Body of pancreas (tissue), 4 donors: ENCODE results near the gene GLUD2.

Experiments
- POLR2A ChIP-seq, 3 donors: fragments of 450-650 bp; IDR thresholded peaks; one replicate each; pipeline ENCODE4 v1.6.1; 2016; ENCODE audit warnings: antibody characterized with exemption in 3 of 3, mild to moderate bottlenecking in 2 of 3
- TF ChIP-seq, protein P1 (sequence below), 7 experiments: fragments of 450-650 bp in 4 of 7; fragments of 200-600 bp in 3 of 7; sonication (generic) in 3 of 7; IDR thresholded peaks; one replicate each; pipeline ENCODE4 v1.5.1; 2016 to 2019; ENCODE audit warnings: antibody characterized with exemption in 7 of 7

DNA sequence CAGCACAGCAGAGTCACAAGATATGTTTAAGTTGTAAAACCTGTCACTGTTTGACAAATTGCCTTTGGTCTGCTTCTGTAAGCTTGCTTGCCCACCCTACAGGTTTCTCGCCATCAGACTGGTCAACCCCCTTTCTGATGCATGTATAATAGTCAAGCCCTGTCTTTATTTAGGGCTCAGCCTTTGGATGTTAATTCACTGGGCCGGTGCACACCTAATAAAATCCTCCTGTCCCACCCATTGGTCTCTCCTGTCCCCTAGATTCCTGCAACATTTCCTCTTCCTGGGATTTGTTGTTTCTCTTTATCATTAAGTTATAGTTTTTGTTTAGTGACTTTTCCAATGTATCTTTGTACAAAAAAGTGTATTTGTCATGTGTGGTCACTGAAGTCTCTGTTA is 38.2 kb downstream of the GLUD2 start:
- TF ChIP-seq POLR2A (IDR thresholded peaks at IDR 0.05) = no peak
- TF ChIP-seq, protein P1, sequence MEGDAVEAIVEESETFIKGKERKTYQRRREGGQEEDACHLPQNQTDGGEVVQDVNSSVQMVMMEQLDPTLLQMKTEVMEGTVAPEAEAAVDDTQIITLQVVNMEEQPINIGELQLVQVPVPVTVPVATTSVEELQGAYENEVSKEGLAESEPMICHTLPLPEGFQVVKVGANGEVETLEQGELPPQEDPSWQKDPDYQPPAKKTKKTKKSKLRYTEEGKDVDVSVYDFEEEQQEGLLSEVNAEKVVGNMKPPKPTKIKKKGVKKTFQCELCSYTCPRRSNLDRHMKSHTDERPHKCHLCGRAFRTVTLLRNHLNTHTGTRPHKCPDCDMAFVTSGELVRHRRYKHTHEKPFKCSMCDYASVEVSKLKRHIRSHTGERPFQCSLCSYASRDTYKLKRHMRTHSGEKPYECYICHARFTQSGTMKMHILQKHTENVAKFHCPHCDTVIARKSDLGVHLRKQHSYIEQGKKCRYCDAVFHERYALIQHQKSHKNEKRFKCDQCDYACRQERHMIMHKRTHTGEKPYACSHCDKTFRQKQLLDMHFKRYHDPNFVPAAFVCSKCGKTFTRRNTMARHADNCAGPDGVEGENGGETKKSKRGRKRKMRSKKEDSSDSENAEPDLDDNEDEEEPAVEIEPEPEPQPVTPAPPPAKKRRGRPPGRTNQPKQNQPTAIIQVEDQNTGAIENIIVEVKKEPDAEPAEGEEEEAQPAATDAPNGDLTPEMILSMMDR (IDR thresholded peaks at IDR 0.05) = no peak
